SK-N-SH treated with all-trans-retinoic acid at 6 μM for 48 hours (cell line): Measurements from ENCODE around the gene MDFIC.

Source experiments
- ATAC-seq: fragments of 200-7000 bp; cut with Tn5 transposase; 3 replicates; pipeline ENCODE4 v1.9.1; 2020; ENCODE audit warnings: mild to moderate bottlenecking, moderate library complexity
- ARNTL ChIP-seq: fragments of 450-650 bp; formaldehyde crosslinking; IDR thresholded peaks from 2 replicates; pipeline ENCODE4 v1.5.0; 2020; ENCODE audit warnings: low read depth, mild to moderate bottlenecking, moderate library complexity, borderline replicate concordance
- BACH2 ChIP-seq: fragments of 250-450 bp; sonication (Bioruptor Pico); IDR thresholded peaks from 2 replicates; pipeline ENCODE4 v1.9.0; 2021; ENCODE audit warnings: mild to moderate bottlenecking, borderline replicate concordance
- CSDC2 ChIP-seq: fragments of 250-450 bp; sonication (Bioruptor Pico); IDR thresholded peaks from 2 replicates; pipeline ENCODE4 v1.5.0; 2020; ENCODE audit warnings: mild to moderate bottlenecking, moderate library complexity
- ESRRG ChIP-seq: fragments of 250-450 bp; sonication (Bioruptor Pico); IDR thresholded peaks from 2 replicates; pipeline ENCODE4 v1.6.1; 2021; ENCODE audit warnings: mild to moderate bottlenecking
- GLIS3 ChIP-seq: fragments of 250-450 bp; sonication (Bioruptor Pico); IDR thresholded peaks from 2 replicates; pipeline ENCODE4 v1.5.0; 2020; ENCODE audit warnings: mild to moderate bottlenecking, moderate library complexity
- ISL1 ChIP-seq: fragments of 250-450 bp; sonication (Bioruptor Pico); IDR thresholded peaks from 2 replicates; pipeline ENCODE4 v2.1.2; 2022; ENCODE audit warnings: mild to moderate bottlenecking, moderate library complexity
- PPARA ChIP-seq: fragments of 250-450 bp; sonication (Bioruptor Pico); IDR thresholded peaks from 2 replicates; pipeline ENCODE4 v1.5.0; 2020; ENCODE audit warnings: mild to moderate bottlenecking, borderline replicate concordance
- RARB ChIP-seq: fragments of 250-450 bp; sonication (Bioruptor Pico); IDR thresholded peaks from 2 replicates; pipeline ENCODE4 v1.8.0; 2021; ENCODE audit warnings: mild to moderate bottlenecking, moderate library complexity
- SNAI2 ChIP-seq: fragments of 250-450 bp; sonication (Bioruptor Pico); IDR thresholded peaks from 2 replicates; pipeline ENCODE4 v1.5.0; 2020; ENCODE audit warnings: mild to moderate bottlenecking, moderate library complexity
- TCF4 ChIP-seq: fragments of 250-450 bp; sonication (Bioruptor Pico); IDR thresholded peaks from 2 replicates; pipeline ENCODE4 v1.8.0; 2021; ENCODE audit warnings: mild to moderate bottlenecking, moderate library complexity, borderline replicate concordance
- TOX ChIP-seq: fragments of 250-450 bp; sonication (Bioruptor Pico); IDR thresholded peaks from 2 replicates; pipeline ENCODE4 v1.8.0; 2021; ENCODE audit warnings: mild to moderate bottlenecking, moderate library complexity, borderline replicate concordance
- ZC3H10 ChIP-seq: fragments of 250-450 bp; sonication (Bioruptor Pico); IDR thresholded peaks from 2 replicates; pipeline ENCODE4 v1.5.1; 2021; ENCODE audit warnings: mild to moderate bottlenecking, moderate library complexity
- ZFP3 ChIP-seq: fragments of 250-450 bp; sonication (Bioruptor Pico); IDR thresholded peaks from 2 replicates; pipeline ENCODE4 v1.5.0; 2020; ENCODE audit warnings: mild to moderate bottlenecking, moderate library complexity
- ZFP30 ChIP-seq: fragments of 450-650 bp; formaldehyde crosslinking; IDR thresholded peaks from 2 replicates; pipeline ENCODE4 v1.5.0; 2022; ENCODE audit warnings: mild to moderate bottlenecking, moderate library complexity
- ZNF70 ChIP-seq: fragments of 450-650 bp; formaldehyde crosslinking; IDR thresholded peaks from 2 replicates; pipeline ENCODE4 v1.5.0; 2020; ENCODE audit warnings: mild to moderate bottlenecking, moderate library complexity
- ZNF8 ChIP-seq: fragments of 450-650 bp; formaldehyde crosslinking; IDR thresholded peaks from 2 replicates; pipeline ENCODE4 v1.5.0; 2020; ENCODE audit warnings: mild to moderate bottlenecking, moderate library complexity
- TF ChIP-seq, protein P1 (sequence below): fragments of 250-450 bp; sonication (Bioruptor Pico); IDR thresholded peaks from 2 replicates; pipeline ENCODE4 v1.8.0; 2020; ENCODE audit warnings: mild to moderate bottlenecking, moderate library complexity, borderline replicate concordance
- TF ChIP-seq, protein P2 (sequence below): fragments of 250-450 bp; sonication (Bioruptor Pico); IDR thresholded peaks from 2 replicates; pipeline ENCODE4 v1.5.1; 2021; ENCODE audit warnings: mild to moderate bottlenecking, moderate library complexity
- TF ChIP-seq, protein P3 (sequence below): fragments of 250-450 bp; sonication (Bioruptor Pico); IDR thresholded peaks from 2 replicates; pipeline ENCODE4 v1.5.0; 2020; ENCODE audit warnings: mild to moderate bottlenecking, moderate library complexity
- TF ChIP-seq, protein P4 (sequence below): fragments of 250-450 bp; sonication (Bioruptor Pico); IDR thresholded peaks from 2 replicates; pipeline ENCODE4 v1.8.0; 2021; ENCODE audit warnings: low read depth, mild to moderate bottlenecking, moderate library complexity, borderline replicate concordance

Gene MDFIC

GRCh38 chr7:114940220-114940619, 18.3 kb downstream of the MDFIC start:
- no peak for ATAC-seq
- TF ChIP-seq ARNTL (CRISPR knock-in tag) (no peak), RARB (CRISPR knock-in tag) (no peak), TCF4 (CRISPR knock-in tag) (no peak)

- TF ChIP-seq, protein P1, sequence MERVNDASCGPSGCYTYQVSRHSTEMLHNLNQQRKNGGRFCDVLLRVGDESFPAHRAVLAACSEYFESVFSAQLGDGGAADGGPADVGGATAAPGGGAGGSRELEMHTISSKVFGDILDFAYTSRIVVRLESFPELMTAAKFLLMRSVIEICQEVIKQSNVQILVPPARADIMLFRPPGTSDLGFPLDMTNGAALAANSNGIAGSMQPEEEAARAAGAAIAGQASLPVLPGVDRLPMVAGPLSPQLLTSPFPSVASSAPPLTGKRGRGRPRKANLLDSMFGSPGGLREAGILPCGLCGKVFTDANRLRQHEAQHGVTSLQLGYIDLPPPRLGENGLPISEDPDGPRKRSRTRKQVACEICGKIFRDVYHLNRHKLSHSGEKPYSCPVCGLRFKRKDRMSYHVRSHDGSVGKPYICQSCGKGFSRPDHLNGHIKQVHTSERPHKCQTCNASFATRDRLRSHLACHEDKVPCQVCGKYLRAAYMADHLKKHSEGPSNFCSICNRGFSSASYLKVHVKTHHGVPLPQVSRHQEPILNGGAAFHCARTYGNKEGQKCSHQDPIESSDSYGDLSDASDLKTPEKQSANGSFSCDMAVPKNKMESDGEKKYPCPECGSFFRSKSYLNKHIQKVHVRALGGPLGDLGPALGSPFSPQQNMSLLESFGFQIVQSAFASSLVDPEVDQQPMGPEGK = no peak
- no peak for TF ChIP-seq ZFP3 (CRISPR knock-in tag)
- TF ChIP-seq, protein P2, sequence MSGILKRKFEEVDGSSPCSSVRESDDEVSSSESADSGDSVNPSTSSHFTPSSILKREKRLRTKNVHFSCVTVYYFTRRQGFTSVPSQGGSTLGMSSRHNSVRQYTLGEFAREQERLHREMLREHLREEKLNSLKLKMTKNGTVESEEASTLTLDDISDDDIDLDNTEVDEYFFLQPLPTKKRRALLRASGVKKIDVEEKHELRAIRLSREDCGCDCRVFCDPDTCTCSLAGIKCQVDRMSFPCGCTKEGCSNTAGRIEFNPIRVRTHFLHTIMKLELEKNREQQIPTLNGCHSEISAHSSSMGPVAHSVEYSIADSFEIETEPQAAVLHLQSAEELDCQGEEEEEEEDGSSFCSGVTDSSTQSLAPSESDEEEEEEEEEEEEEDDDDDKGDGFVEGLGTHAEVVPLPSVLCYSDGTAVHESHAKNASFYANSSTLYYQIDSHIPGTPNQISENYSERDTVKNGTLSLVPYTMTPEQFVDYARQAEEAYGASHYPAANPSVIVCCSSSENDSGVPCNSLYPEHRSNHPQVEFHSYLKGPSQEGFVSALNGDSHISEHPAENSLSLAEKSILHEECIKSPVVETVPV (CRISPR knock-in tag) = no peak
- TF ChIP-seq TCF4 (CRISPR knock-in tag) = no peak
- no peak for TF ChIP-seq SNAI2 (CRISPR knock-in tag)
- no peak for TF ChIP-seq ISL1 (CRISPR knock-in tag)
- TF ChIP-seq TOX (CRISPR knock-in tag) = no peak
- TF ChIP-seq ZNF8 (CRISPR knock-in tag) = no peak
- TF ChIP-seq CSDC2 = no peak
- no peak for TF ChIP-seq GLIS3 (CRISPR knock-in tag)
- no peak for TF ChIP-seq BACH2 (CRISPR knock-in tag)
- TF ChIP-seq, protein P3, sequence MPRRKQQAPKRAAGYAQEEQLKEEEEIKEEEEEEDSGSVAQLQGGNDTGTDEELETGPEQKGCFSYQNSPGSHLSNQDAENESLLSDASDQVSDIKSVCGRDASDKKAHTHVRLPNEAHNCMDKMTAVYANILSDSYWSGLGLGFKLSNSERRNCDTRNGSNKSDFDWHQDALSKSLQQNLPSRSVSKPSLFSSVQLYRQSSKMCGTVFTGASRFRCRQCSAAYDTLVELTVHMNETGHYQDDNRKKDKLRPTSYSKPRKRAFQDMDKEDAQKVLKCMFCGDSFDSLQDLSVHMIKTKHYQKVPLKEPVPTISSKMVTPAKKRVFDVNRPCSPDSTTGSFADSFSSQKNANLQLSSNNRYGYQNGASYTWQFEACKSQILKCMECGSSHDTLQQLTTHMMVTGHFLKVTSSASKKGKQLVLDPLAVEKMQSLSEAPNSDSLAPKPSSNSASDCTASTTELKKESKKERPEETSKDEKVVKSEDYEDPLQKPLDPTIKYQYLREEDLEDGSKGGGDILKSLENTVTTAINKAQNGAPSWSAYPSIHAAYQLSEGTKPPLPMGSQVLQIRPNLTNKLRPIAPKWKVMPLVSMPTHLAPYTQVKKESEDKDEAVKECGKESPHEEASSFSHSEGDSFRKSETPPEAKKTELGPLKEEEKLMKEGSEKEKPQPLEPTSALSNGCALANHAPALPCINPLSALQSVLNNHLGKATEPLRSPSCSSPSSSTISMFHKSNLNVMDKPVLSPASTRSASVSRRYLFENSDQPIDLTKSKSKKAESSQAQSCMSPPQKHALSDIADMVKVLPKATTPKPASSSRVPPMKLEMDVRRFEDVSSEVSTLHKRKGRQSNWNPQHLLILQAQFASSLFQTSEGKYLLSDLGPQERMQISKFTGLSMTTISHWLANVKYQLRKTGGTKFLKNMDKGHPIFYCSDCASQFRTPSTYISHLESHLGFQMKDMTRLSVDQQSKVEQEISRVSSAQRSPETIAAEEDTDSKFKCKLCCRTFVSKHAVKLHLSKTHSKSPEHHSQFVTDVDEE (CRISPR knock-in tag) = no peak
- no peak for TF ChIP-seq ZNF70
- TF ChIP-seq, protein P4, sequence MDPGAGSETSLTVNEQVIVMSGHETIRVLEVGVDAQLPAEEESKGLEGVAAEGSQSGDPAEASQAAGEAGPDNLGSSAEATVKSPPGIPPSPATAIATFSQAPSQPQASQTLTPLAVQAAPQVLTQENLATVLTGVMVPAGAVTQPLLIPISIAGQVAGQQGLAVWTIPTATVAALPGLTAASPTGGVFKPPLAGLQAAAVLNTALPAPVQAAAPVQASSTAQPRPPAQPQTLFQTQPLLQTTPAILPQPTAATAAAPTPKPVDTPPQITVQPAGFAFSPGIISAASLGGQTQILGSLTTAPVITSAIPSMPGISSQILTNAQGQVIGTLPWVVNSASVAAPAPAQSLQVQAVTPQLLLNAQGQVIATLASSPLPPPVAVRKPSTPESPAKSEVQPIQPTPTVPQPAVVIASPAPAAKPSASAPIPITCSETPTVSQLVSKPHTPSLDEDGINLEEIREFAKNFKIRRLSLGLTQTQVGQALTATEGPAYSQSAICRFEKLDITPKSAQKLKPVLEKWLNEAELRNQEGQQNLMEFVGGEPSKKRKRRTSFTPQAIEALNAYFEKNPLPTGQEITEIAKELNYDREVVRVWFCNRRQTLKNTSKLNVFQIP (CRISPR knock-in tag) = no peak
- TF ChIP-seq PPARA = no peak
- TF ChIP-seq ZC3H10 = no peak
- no peak for ATAC-seq
Observed at GRCh38 chr7:114941692-114942091, 19.8 kb downstream of the MDFIC start.

DNA sequence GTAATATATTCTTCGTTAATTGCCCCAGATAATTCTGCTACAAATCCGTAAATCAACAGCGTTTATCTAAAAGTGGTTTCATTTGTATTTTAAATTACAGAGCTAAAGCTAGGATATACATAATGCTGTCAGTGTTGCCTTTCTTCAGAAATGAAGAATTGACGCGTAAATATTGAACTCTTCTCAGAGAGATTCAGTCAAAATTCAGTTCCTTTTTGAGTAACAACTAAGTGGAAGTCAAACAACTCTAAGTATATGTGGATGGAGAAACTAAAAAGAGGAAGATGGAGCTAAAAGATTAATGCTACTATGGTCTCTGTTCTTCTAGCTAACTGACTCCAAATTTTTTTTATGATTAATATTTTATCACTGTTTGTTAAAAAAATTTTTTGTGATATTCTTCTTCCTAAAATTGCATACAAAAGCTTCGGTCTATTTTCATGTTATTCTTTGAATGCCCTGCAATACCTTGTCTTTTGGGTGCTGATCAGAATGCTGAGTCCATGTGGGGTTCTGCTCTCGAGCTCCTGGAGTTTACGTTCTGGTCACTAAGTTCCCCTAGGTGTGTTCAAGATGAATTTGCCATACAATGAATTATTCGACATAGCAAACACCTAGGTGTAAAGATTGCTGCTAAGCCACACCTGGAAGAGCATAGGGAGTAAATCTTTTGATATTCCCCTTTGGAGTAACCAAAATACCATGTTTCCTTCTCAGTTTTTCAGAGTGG, 20.7 kb downstream of the MDFIC start:
- no peak for TF ChIP-seq ESRRG
- TF ChIP-seq ZFP30 = no peak
- TF ChIP-seq TCF4 (CRISPR knock-in tag) = no peak
- no peak for TF ChIP-seq ISL1 (CRISPR knock-in tag)
- TF ChIP-seq, protein P3 (CRISPR knock-in tag) = no peak
- no peak for TF ChIP-seq RARB (CRISPR knock-in tag)
- no peak for ATAC-seq
